K562 (cell line): ENCODE data around the gene CTSD. TPM values are rescaled to one million over a fixed set of nuclear protein-coding genes. Genes with fewer than 3 reads are reported as not detected.

ENCODE experiments used
- ZNF79 ChIP-seq: fragments of 250-450 bp; sonication (Bioruptor Pico); IDR thresholded peaks from 2 replicates; pipeline ENCODE4 v1.4.0; 2020; ENCODE audit warnings: low read depth, mild to moderate bottlenecking, moderate library complexity
- polyA plus RNA-seq, 8 experiments: library from polyadenylated mRNA; depleted of rRNA in 4 of 8; stranded (reverse) in 5 of 8; unstranded in 3 of 8; fragments of >200 nt; fragmentation: Nextera tagmentation in 2 of 8; fragmentation: Illumina TruSeq in 1 of 8; extraction: Ambion mirVana in 2 of 8; extraction: Trizol in 1 of 8; gene quantifications; 2 replicates each; pipeline versions ENCODE4 v1.2.1 to v1.2.3, GENCODE V29; 2011 to 2014; ENCODE audit warnings: inconsistent platforms in 1 of 8, missing spikeins in 1 of 8
- total RNA-seq, 7 experiments: library from RNA; depleted of rRNA in 6 of 7; stranded (reverse); fragments of >200 nt in 6 of 7; fragmentation: Illumina TruSeq in 2 of 7; extraction: Trizol in 2 of 7; gene quantifications; 2 replicates each; pipeline versions ENCODE4 v1.2.1 to v1.2.3, GENCODE V29; 2011 to 2021; ENCODE audit warnings: low replicate concordance in 1 of 7
- TF ChIP-seq, protein P1 (sequence below): fragments of 450-650 bp; IDR thresholded peaks from 2 replicates; pipeline ENCODE4 v1.6.1; 2017; ENCODE audit warnings: antibody characterized with exemption, mild to moderate bottlenecking
- TF ChIP-seq, protein P2 (sequence below): fragments of 250-450 bp; sonication (Bioruptor Pico); IDR thresholded peaks from 2 replicates; pipeline ENCODE4 v1.8.0; 2022; ENCODE audit warnings: inconsistent platforms, mild to moderate bottlenecking, moderate library complexity, borderline replicate concordance

CTSD gene
- total and polyA plus RNA-seq, 9 of the 15 experiments (the other 6 are each of a cell fraction or from before 2014, with no cell fraction given), result 1.0 to 112 (median 40.9) TPM

DNA sequence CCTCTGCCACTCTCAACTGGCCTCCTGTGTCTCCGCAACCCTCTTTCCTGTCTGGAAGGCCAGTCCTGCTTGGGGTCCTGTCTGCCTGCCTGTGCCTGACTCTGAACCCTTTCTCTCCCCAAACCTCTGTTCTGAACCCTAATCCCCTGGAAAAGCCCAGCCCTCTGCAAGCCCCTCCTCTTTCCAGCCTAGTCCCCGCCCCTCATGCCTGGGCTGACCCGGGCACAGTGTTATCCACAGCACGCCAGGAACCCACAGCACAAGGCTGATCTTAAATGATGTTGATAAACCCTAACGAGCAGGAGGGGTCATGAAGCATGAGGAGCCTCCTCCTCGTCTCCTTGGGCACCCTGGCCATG, 13.3 kb downstream of the CTSD start, which contains the start of gene IFITM10 (continued):
- TF ChIP-seq, protein P1, sequence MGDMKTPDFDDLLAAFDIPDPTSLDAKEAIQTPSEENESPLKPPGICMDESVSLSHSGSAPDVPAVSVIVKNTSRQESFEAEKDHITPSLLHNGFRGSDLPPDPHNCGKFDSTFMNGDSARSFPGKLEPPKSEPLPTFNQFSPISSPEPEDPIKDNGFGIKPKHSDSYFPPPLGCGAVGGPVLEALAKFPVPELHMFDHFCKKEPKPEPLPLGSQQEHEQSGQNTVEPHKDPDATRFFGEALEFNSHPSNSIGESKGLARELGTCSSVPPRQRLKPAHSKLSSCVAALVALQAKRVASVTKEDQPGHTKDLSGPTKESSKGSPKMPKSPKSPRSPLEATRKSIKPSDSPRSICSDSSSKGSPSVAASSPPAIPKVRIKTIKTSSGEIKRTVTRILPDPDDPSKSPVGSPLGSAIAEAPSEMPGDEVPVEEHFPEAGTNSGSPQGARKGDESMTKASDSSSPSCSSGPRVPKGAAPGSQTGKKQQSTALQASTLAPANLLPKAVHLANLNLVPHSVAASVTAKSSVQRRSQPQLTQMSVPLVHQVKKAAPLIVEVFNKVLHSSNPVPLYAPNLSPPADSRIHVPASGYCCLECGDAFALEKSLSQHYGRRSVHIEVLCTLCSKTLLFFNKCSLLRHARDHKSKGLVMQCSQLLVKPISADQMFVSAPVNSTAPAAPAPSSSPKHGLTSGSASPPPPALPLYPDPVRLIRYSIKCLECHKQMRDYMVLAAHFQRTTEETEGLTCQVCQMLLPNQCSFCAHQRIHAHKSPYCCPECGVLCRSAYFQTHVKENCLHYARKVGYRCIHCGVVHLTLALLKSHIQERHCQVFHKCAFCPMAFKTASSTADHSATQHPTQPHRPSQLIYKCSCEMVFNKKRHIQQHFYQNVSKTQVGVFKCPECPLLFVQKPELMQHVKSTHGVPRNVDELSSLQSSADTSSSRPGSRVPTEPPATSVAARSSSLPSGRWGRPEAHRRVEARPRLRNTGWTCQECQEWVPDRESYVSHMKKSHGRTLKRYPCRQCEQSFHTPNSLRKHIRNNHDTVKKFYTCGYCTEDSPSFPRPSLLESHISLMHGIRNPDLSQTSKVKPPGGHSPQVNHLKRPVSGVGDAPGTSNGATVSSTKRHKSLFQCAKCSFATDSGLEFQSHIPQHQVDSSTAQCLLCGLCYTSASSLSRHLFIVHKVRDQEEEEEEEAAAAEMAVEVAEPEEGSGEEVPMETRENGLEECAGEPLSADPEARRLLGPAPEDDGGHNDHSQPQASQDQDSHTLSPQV, result no peak
- TF ChIP-seq, protein P2, sequence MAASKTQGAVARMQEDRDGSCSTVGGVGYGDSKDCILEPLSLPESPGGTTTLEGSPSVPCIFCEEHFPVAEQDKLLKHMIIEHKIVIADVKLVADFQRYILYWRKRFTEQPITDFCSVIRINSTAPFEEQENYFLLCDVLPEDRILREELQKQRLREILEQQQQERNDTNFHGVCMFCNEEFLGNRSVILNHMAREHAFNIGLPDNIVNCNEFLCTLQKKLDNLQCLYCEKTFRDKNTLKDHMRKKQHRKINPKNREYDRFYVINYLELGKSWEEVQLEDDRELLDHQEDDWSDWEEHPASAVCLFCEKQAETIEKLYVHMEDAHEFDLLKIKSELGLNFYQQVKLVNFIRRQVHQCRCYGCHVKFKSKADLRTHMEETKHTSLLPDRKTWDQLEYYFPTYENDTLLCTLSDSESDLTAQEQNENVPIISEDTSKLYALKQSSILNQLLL (CRISPR knock-in tag), result no peak
- no peak for TF ChIP-seq ZNF79
